H1 (cell line): Measurements from ENCODE around the gene RNF6. TPM values are rescaled to one million over a fixed set of nuclear protein-coding genes. Genes with fewer than 3 reads are reported as not detected.

Experiments
- CTCF ChIA-PET: fragments of 300-600 bp; sonication (Branson Sonifier 250); formaldehyde crosslinking; loops from one replicate; lab custom pipeline; 2021; ENCODE audit not compliant: partially characterized antibody; lab: Charles Lee
- POLR2A ChIA-PET: fragments of 300-600 bp; sonication (Branson Sonifier 250); formaldehyde crosslinking; loops from one replicate; lab custom pipeline; 2021; ENCODE audit warnings: inconsistent platforms; ENCODE audit not compliant: partially characterized antibody; lab: Charles Lee
- DNase-seq, 2 experiments: peaks; one replicate each; pipeline versions ENCODE4 v3.0.0 to v3.0.0-alpha.2; 2010 to 2022; ENCODE audit warnings: low spot score in 2 of 2, low read depth in 1 of 2, mixed read lengths in 1 of 2
- FAIRE-seq: peaks from 2 replicates; lab custom pipeline; 2011; peaks lifted over from hg19 to GRCh38; lab: Jason Lieb, UNC
- H2AFZ ChIP-seq: 2 replicates; pipeline ENCODE4 v1.8.1; 2012; ENCODE audit warnings: low read length, inconsistent platforms
- H2AK5ac ChIP-seq: 2 replicates; pipeline ENCODE4 v1.6.1; 2013; ENCODE audit warnings: low read depth, low read length
- H2BK120ac ChIP-seq: replicated peaks from 2 replicates; pipeline ENCODE3; 2013; ENCODE audit warnings: low read depth, low read length, inconsistent platforms
- H2BK12ac ChIP-seq: 2 replicates; pipeline ENCODE4 v1.6.1; 2013; ENCODE audit warnings: low read depth, low read length
- H2BK15ac ChIP-seq: 2 replicates; pipeline ENCODE4 v1.6.1; 2013; ENCODE audit warnings: low read length
- H2BK20ac ChIP-seq: 2 replicates; pipeline ENCODE4 v1.6.1; 2013; ENCODE audit warnings: low read length
- H2BK5ac ChIP-seq: 2 replicates; pipeline ENCODE4 v1.6.1; 2013; ENCODE audit warnings: low read depth, low read length
- H3K14ac ChIP-seq: 2 replicates; pipeline ENCODE4 v1.6.1; 2013; ENCODE audit warnings: inconsistent platforms; ENCODE audit not compliant: insufficient read length
- H3K18ac ChIP-seq: 2 replicates; pipeline ENCODE4 v1.6.1; 2013; ENCODE audit warnings: low read length; ENCODE audit errors: extremely low read depth
- H3K23ac ChIP-seq: 2 replicates; pipeline ENCODE4 v1.6.1; 2013; ENCODE audit warnings: inconsistent platforms; ENCODE audit not compliant: insufficient read length
- H3K23me2 ChIP-seq: 2 replicates; pipeline ENCODE4 v1.6.1; 2013; ENCODE audit warnings: low read depth, low read length
- H3K27ac ChIP-seq: 2 replicates; pipeline ENCODE4 v1.6.1; 2011; ENCODE audit warnings: low read depth, low read length, inconsistent platforms
- H3K27me3 ChIP-seq, 4 experiments: replicated peaks in 1 of 4; 1 replicate in 1 of 4; 2 replicates in 3 of 4; pipeline versions ENCODE4 v1.6.1 to v1.8.1; 2011 to 2013; ENCODE audit warnings: low read length in 3 of 4, mild to moderate bottlenecking in 3 of 4, inconsistent platforms in 2 of 4, mixed read lengths in 2 of 4, moderate library complexity in 1 of 4; ENCODE audit not compliant: control insufficient read depth in 3 of 4, insufficient read depth in 3 of 4; ENCODE audit errors: extremely low read depth in 1 of 4
- H3K36me3 ChIP-seq, 4 experiments: 2 replicates each; pipeline versions ENCODE4 v1.6.1 to v1.8.1; 2011 to 2013; ENCODE audit warnings: mild to moderate bottlenecking in 4 of 4, low read length in 3 of 4, moderate library complexity in 2 of 4, control low read depth in 1 of 4, inconsistent platforms in 1 of 4; ENCODE audit not compliant: insufficient read depth in 4 of 4, control insufficient read depth in 2 of 4
- H3K4ac ChIP-seq: replicated peaks from 2 replicates; pipeline ENCODE3; 2013; ENCODE audit warnings: low read length, low read depth, mixed read lengths, inconsistent platforms; ENCODE audit not compliant: insufficient read length
- H3K4me1 ChIP-seq, 4 experiments: replicated peaks in 1 of 4; 1 replicate in 1 of 4; 2 replicates in 3 of 4; pipeline versions ENCODE4 v1.6.1 to v1.8.1; 2011 to 2013; ENCODE audit warnings: low read length in 3 of 4, inconsistent platforms in 2 of 4, mixed read lengths in 1 of 4; ENCODE audit not compliant: insufficient read depth in 4 of 4, control insufficient read depth in 3 of 4
- H3K4me2 ChIP-seq, 2 experiments: 2 replicates each; pipeline versions ENCODE4 v1.6.1 to v1.8.1; 2011 to 2013; ENCODE audit warnings: low read depth in 2 of 2, low read length in 2 of 2, control low read depth in 1 of 2, inconsistent platforms in 1 of 2, mild to moderate bottlenecking in 1 of 2; ENCODE audit not compliant: insufficient read depth in 1 of 2
- H3K4me3 ChIP-seq, 4 experiments: fragments of 200-600, 300-600 bp in 1 of 4; sonication (generic), shearing (Covaris generic), sonication (Bioruptor Twin) in 1 of 4; 2 replicates each; pipeline versions ENCODE4 v1.5.1 to v1.8.1; 2011 to 2016; ENCODE audit warnings: low read length in 4 of 4, low read depth in 3 of 4, control low read depth in 2 of 4, inconsistent platforms in 2 of 4, mild to moderate bottlenecking in 2 of 4, mixed read lengths in 1 of 4, moderate library complexity in 1 of 4; ENCODE audit not compliant: insufficient read depth in 2 of 4; ENCODE audit errors: extremely low read depth in 1 of 4
- H3K56ac ChIP-seq: replicated peaks from 2 replicates; pipeline ENCODE3; 2013; ENCODE audit warnings: low read depth, mild to moderate bottlenecking, mixed read lengths, low read length, inconsistent platforms; ENCODE audit not compliant: insufficient read length
- H3K79me1 ChIP-seq: 2 replicates; pipeline ENCODE4 v1.6.1; 2013; ENCODE audit warnings: low read depth, low read length, control low read depth
- H3K79me2 ChIP-seq, 2 experiments: 2 replicates each; pipeline versions ENCODE4 v1.6.1 to v1.8.1; 2012 to 2013; ENCODE audit warnings: low read length in 2 of 2, mild to moderate bottlenecking in 2 of 2, inconsistent platforms in 1 of 2; ENCODE audit not compliant: insufficient read depth in 2 of 2, control insufficient read depth in 1 of 2
- H3K9ac ChIP-seq, 4 experiments: replicated peaks in 1 of 4; 1 replicate in 1 of 4; 2 replicates in 3 of 4; pipeline versions ENCODE4 v1.6.1 to v1.8.1; 2011 to 2013; ENCODE audit warnings: low read depth in 3 of 4, low read length in 3 of 4, control low read depth in 2 of 4, mild to moderate bottlenecking in 2 of 4, moderate library complexity in 2 of 4, inconsistent platforms in 1 of 4; ENCODE audit errors: extremely low read depth in 1 of 4
- H3K9me3 ChIP-seq, 2 experiments: 2 replicates each; pipeline versions ENCODE4 v1.6.1 to v1.8.1; 2012 to 2013; ENCODE audit warnings: mild to moderate bottlenecking in 2 of 2, moderate library complexity in 2 of 2, control low read depth in 1 of 2, inconsistent platforms in 1 of 2, low read depth in 1 of 2, low read length in 1 of 2, mixed read lengths in 1 of 2; ENCODE audit not compliant: insufficient read depth in 2 of 2
- H4K20me1 ChIP-seq, 2 experiments: replicated peaks in 1 of 2; 2 replicates each; pipeline versions ENCODE3 to v1.8.1; 2011 to 2013; ENCODE audit warnings: inconsistent platforms in 2 of 2, low read length in 2 of 2, mild to moderate bottlenecking in 1 of 2; ENCODE audit not compliant: insufficient read depth in 2 of 2, control insufficient read depth in 1 of 2
- H4K5ac ChIP-seq: 2 replicates; pipeline ENCODE4 v1.6.1; 2013; ENCODE audit warnings: low read length, low read depth, mixed read lengths, inconsistent platforms; ENCODE audit not compliant: insufficient read length
- H4K8ac ChIP-seq: 2 replicates; pipeline ENCODE4 v1.8.0; 2013; ENCODE audit warnings: mild to moderate bottlenecking, moderate library complexity, low read length, inconsistent platforms; ENCODE audit not compliant: insufficient read depth; ENCODE audit errors: extremely low read depth
- H4K91ac ChIP-seq: replicated peaks from 2 replicates; pipeline ENCODE3; 2013; ENCODE audit warnings: low read length, mixed read lengths, inconsistent platforms; ENCODE audit not compliant: insufficient read length
- BCL11A ChIP-seq, 2 experiments: IDR thresholded peaks; one replicate each; pipeline ENCODE4 v1.6.1; 2011; ENCODE audit warnings: low read depth in 2 of 2, low read length in 2 of 2, mild to moderate bottlenecking in 2 of 2
- BRCA1 ChIP-seq: IDR thresholded peaks from 2 replicates; pipeline ENCODE4 v1.6.1; 2012; ENCODE audit warnings: low read depth, low read length, improper control_type of control experiment
- EGR1 ChIP-seq: IDR thresholded peaks from 2 replicates; pipeline ENCODE4 v1.6.1; 2011; ENCODE audit warnings: low read depth, low read length, borderline replicate concordance
- JUN ChIP-seq: IDR thresholded peaks from 2 replicates; pipeline ENCODE4 v1.6.1; 2011; ENCODE audit warnings: low read depth, mild to moderate bottlenecking, improper control_type of control experiment, low read length
- JUND ChIP-seq: IDR thresholded peaks from 2 replicates; pipeline ENCODE4 v1.6.1; 2011; ENCODE audit warnings: mild to moderate bottlenecking, improper control_type of control experiment, low read length
- KDM4A ChIP-seq: IDR thresholded peaks from one replicate; pipeline ENCODE4 v1.7.1; 2012; ENCODE audit warnings: low read depth, mild to moderate bottlenecking, moderate library complexity, low read length, inconsistent platforms; ENCODE audit not compliant: severe bottlenecking
- NRF1 ChIP-seq: IDR thresholded peaks from 2 replicates; pipeline ENCODE4 v1.6.1; 2011; ENCODE audit warnings: mild to moderate bottlenecking, low read depth, low read length, improper control_type of control experiment
- SIN3A ChIP-seq, 2 experiments: IDR thresholded peaks in 1 of 2; conservative IDR thresholded peaks in 1 of 2; 2 replicates each; pipeline ENCODE4 v1.6.1; 2011 to 2012; ENCODE audit warnings: low read length in 2 of 2, improper control_type of control experiment in 1 of 2, low read depth in 1 of 2, mild to moderate bottlenecking in 1 of 2
- SP1 ChIP-seq: IDR thresholded peaks from 2 replicates; pipeline ENCODE4 v1.6.1; 2011; ENCODE audit warnings: low read depth, low read length
- SP2 ChIP-seq: IDR thresholded peaks from 2 replicates; pipeline ENCODE4 v1.6.1; 2012; ENCODE audit warnings: mild to moderate bottlenecking, low read length, inconsistent platforms
- USF2 ChIP-seq: IDR thresholded peaks from 2 replicates; pipeline ENCODE4 v1.6.1; 2011; ENCODE audit warnings: low read length, improper control_type of control experiment
- YY1 ChIP-seq: IDR thresholded peaks from 2 replicates; pipeline ENCODE4 v1.6.1; 2011; ENCODE audit warnings: low read depth, mild to moderate bottlenecking, low read length
- WGBS, 2 experiments: shearing (Covaris generic) in 1 of 2; methylation state at CpG; one replicate each; pipeline versions ENCODE4 v1.1.6 to v1.1.7; 2013 to 2015; ENCODE audit warnings: low lambda C conversion rate in 2 of 2, mixed read lengths in 2 of 2, inconsistent platforms in 1 of 2, low coverage in 1 of 2, missing lambda C conversion rate in 1 of 2; ENCODE audit not compliant: insufficient replicate concordance in 2 of 2, insufficient coverage in 1 of 2, insufficient read length in 1 of 2; ENCODE audit errors: extremely low coverage in 1 of 2, missing lambda C conversion rate in 1 of 2; 5-methylcytosine and 5-hydroxymethylcytosine counted together
- polyA plus RNA-seq, 7 experiments: library from polyadenylated mRNA; depleted of rRNA in 3 of 7; stranded (reverse) in 5 of 7; unstranded in 2 of 7; fragments of >200 nt in 5 of 7; fragments of 200-250 nt in 2 of 7; gene quantifications; 1 replicate in 5 of 7; 2 replicates in 1 of 7; 4 replicates in 1 of 7; pipeline versions ENCODE4 v1.2.1 to v1.2.3, GENCODE V29; 2011 to 2013; ENCODE audit warnings: missing spikeins in 2 of 7, mixed read lengths in 2 of 7
- total RNA-seq: library from RNA; stranded (reverse); fragmentation: NEBNext Ultra II Directional; extraction: Animal tissue kit (Norgen Biotek cat#: 25700); gene quantifications from 2 replicates; pipeline ENCODE4 v1.2.1, GENCODE V29; 2021

The RNF6 gene
- total and polyA plus RNA-seq, 2 of the 8 experiments (the other 6 are each of a cell fraction or from before 2014, with no cell fraction given), result 4.0 to 13.8 TPM

- H3K56ac ChIP-seq, result no peak overlapping the region
- no peak overlapping the region for H3K18ac ChIP-seq
- H2BK12ac ChIP-seq, result no peak overlapping the region
- no peaks in the 10 kb centered on the region for H3K9me3 ChIP-seq
- no peak overlapping the region for H3K23ac ChIP-seq
- H3K79me2 ChIP-seq, result peaks cover 4 to 52% of the 10 kb centered on the region in 2 experiments; a peak in 3 of 4 replicates
- no peak overlapping the region for H3K14ac ChIP-seq
- H3K4me2 ChIP-seq, result peak overlapping the region; percentile 61 to 84
- peaks cover 0 to 3% (median 0%) of the 10 kb centered on the region in 4 experiments; a peak in 1 of 7 replicates for H3K4me1 ChIP-seq
- no peak overlapping the region for H4K8ac ChIP-seq
- no peaks in the 10 kb centered on the region for H3K79me1 ChIP-seq
- DNase-seq (peak in 1 of 2 experiments; percentile 60), FAIRE-seq (no peak)
- POLR2A ChIA-PET, result interaction anchor here (1.9 kb wide), 1 partner anchor 22 kb away, joined by 5 read pairs; no protein-coding TSS in a partner anchor
- CTCF ChIA-PET, result interaction anchor here (0.8 to 1.0 kb wide), 2 partner anchors 55 to 374 kb away, joined by 3 read pairs; no protein-coding TSS in a partner anchor
- H3K36me3 ChIP-seq, result no peaks in the 10 kb centered on the region
- H4K20me1 ChIP-seq, result peaks cover 4 to 7% of the 10 kb centered on the region in 2 experiments
- peaks cover 3% of the 10 kb centered on the region; the same call in 1 of the 2 replicates for H3K23me2 ChIP-seq
- H2BK120ac ChIP-seq, result no peak overlapping the region
- H4K5ac ChIP-seq, result no peak overlapping the region
- no peak overlapping the region for H2BK20ac ChIP-seq
- no peak overlapping the region for H2AFZ ChIP-seq
- WGBS, 2 experiments, result 3% methylated on average over 33 of the region's 35 CpGs; no CpG with 5 or more reads in 1 of the 2 experiments
- no peak overlapping the region for H3K27ac ChIP-seq
- no peak overlapping the region for H3K4ac ChIP-seq
- H4K91ac ChIP-seq, result no peak overlapping the region
- no peak overlapping the region for H2BK5ac ChIP-seq
- no peak overlapping the region for H2BK15ac ChIP-seq
- peak overlapping the region; percentile 89 to 93 (median 89) for H3K4me3 ChIP-seq
- H2AK5ac ChIP-seq, result no peak overlapping the region
- H3K9ac ChIP-seq, result peak overlapping the region; percentile 59 to 74 (median 67); a peak in 6 of 7 replicates
- H3K27me3 ChIP-seq, result no peaks in the 10 kb centered on the region
- TF ChIP-seq EGR1, result no peak
- TF ChIP-seq BRCA1, result no peak
- no peak for TF ChIP-seq SP2
- no peak for TF ChIP-seq JUND
- TF ChIP-seq USF2, result no peak
- TF ChIP-seq BCL11A (IDR thresholded peaks at IDR 0.05; ENCODE audit: low read depth in 2 of 2, low read length in 2 of 2), result no peak
- TF ChIP-seq KDM4A, result no peak
- TF ChIP-seq SP1, result no peak
- no peak for TF ChIP-seq JUN
- TF ChIP-seq NRF1, result no peak
- TF ChIP-seq SIN3A (conservative IDR thresholded peaks at IDR 0.05 in 1 of 2, IDR thresholded peaks at IDR 0.05 in 1 of 2; ENCODE audit: low read depth in 1 of 2, low read length in 2 of 2), result peak; percentile 41 to 53; a peak in 1 of 4 replicates
- TF ChIP-seq YY1, result 0 out of 2 replicates have a peak, but pooled peaks have one; percentile 25
These were observed 32.5 kb upstream of the RNF6 start for GRCh38 chr13:26254583-26255111.
